ENCODE results near the gene ID1. TPM values are rescaled to one million over a fixed set of nuclear protein-coding genes. Genes with fewer than 3 reads are reported as not detected.
"Not testable (repeated sequence)": the region's sequence is repeated elsewhere in the genome, so short reads cannot be mapped to it uniquely, and the experiment has no call there.

The ID1 gene
- total RNA-seq, 3 donors from 2014 or later, result 172 to 414 (median 201) TPM

DNA sequence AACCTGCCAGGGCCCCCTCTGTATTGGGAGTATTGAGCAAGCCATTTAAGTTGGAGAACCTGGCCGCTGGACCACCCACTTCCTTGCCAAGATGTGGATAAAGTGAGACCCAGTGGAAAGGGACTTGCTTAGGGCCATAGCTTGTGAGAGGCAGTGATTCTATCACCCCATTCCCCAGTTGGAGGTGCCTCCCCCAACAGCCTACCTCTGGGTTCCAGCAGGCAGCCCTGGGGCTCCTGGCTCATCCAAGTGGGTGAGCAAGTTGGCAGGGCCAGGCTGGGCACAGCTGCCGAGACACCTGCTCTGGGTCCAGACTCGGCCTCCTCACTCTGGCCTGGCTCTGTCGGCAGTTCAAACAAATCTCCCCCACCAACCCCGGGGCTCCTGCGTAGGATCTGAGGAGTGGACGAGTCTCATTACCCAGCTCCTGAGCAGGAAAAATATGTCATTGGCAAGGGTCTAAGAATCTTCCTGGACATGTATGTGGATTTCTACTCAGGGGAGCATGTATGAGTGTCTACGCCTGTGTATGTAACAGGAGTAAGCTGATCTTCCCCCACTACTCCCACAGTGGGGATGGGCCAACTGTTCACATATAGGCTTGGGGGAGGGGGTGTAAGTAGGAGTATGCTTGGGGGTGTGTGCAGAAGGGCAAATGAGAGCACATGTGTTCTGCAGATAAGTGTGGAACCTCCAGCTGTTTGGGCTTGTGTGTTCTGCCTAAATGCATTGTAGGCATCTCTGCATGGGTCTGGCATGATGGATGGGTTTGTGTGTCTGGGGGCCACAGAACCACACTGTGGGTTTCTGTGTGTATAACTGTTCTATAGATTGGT, 1.9 kb downstream of the ID1 start:
- Histone ChIP-seq H3K4me3 (peak overlapping the region; percentile 60), H3K4me1 (ENCODE audit: low read depth) (peaks cover 53% of the 10 kb centered on the region), H3K9me3 (no peaks in the 10 kb centered on the region), H3K36me3 (ENCODE audit: low read depth) (peaks cover 2% of the 10 kb centered on the region)
- no peak for TF ChIP-seq CTCF (IDR thresholded peaks at IDR 0.05)
- ATAC-seq (no peak), DNase-seq (peak; percentile 58 to 63 (median 60))
- intact Hi-C loops (cut with DNase I, micrococcal nuclease), result no loop called here

- Histone ChIP-seq H3K4me1 (ENCODE audit: low read depth) (peaks cover 57% of the 10 kb centered on the region), H3K36me3 (ENCODE audit: low read depth) (peaks cover 2% of the 10 kb centered on the region), H3K4me3 (no peak overlapping the region), H3K9me3 (no peaks in the 10 kb centered on the region)
- DNase-seq (no peak), ATAC-seq (no peak)
- intact Hi-C loops (cut with DNase I, micrococcal nuclease), result no loop called here
- TF ChIP-seq CTCF (IDR thresholded peaks at IDR 0.05), result no peak
Observed at GRCh38 chr20:31607640-31608250, 2.7 kb downstream of the ID1 start.

DNA sequence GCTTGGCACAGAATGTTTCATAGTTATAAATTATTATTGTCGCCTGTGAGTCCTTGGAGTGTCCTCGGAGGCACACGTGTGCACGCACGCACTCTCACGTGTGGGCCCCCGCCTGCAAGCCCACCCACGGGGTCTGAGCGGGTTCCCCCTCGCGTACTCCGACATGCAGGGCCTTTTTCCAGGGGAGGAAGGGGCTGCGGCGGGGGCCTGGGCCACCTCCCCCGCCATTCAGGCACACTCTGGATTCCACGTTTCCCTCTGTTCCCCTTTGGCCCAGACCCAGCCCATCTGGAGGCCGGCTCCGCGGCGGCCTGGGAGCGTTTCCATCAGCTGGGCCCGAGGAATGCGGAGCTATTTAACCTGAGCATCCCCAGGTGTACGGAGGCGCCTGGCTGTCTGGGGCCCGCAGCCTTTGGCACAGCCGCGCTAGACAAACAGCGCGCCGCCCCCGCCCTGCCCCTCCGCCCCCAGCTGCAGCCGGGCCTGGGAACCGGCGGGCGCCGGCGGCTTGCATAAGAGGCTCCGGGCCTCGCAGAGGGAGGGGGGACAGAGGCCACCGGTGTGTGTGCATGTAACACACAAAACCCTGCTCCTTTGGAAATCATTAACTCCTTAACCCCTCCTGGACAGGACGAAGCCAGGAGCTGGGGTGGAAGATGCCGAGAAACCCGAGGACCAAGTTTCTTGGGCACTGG, 3.3 kb downstream of the ID1 start:
- ATAC-seq, result peak; percentile 45
- H3K36me3 ChIP-seq (ENCODE audit: low read depth), result peaks cover 2% of the 10 kb centered on the region
- peaks cover 54% of the 10 kb centered on the region for H3K4me1 ChIP-seq (ENCODE audit: low read depth)
- intact Hi-C loops (cut with DNase I, micrococcal nuclease), result no loop called here
- peak; percentile 91 to 93 (median 92) for DNase-seq
- no peak overlapping the region for H3K4me3 ChIP-seq
- no peak for TF ChIP-seq CTCF (IDR thresholded peaks at IDR 0.05)
- no peaks in the 10 kb centered on the region for H3K9me3 ChIP-seq

GRCh38 chr20:31612271-31612640, 7.2 kb downstream of the ID1 start:
- H3K4me3 ChIP-seq; H3K9me3 ChIP-seq; H3K36me3 ChIP-seq (ENCODE audit: low read depth); ATAC-seq: not testable (repeated sequence)
- peaks cover 41% of the 10 kb centered on the region for H3K4me1 ChIP-seq (ENCODE audit: low read depth)
- peak in 1 of 3 donors; percentile 43 for DNase-seq
- intact Hi-C loops (cut with DNase I, micrococcal nuclease), result loop anchor here (2.0 to 5.0 kb wide), 2 partner anchors 45 to 49 kb away; no protein-coding TSS in a partner anchor

DNA sequence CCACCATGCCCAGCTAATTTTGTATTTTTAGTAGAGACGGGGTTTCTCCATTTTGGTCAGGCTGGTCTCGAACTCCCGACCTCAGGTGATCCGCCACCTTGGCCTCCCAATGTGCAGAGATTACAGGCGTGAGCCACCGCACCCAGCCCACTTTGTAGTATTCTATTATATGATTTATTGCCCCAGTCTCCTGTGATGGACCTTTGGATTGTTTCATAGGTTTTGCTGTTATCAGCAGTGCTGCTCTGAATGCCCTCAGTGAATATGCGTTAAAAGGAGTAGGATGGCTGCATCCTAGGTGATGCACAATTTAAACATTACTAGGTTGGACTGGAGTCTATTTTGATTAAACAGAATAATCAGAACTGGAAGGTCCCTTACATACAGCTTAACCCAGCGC, 10.3 kb downstream of the ID1 start:
- TF ChIP-seq CTCF (IDR thresholded peaks at IDR 0.05), result no peak
- intact Hi-C loops (cut with DNase I, micrococcal nuclease), result no loop called here
- Histone ChIP-seq H3K4me1 (ENCODE audit: low read depth) (peaks cover 21% of the 10 kb centered on the region), H3K9me3 (no peaks in the 10 kb centered on the region), H3K36me3 (ENCODE audit: low read depth) (no peaks in the 10 kb centered on the region), H3K4me3 (no peak overlapping the region)
- DNase-seq, result no peak
- ATAC-seq, result no peak

Data from mucosa of descending colon (tissue), 3 donors.